SK-N-SH treated with all-trans-retinoic acid at 6 μM for 48 hours (cell line): ENCODE results near the gene CAND1.

Source experiments
- ARNTL ChIP-seq: fragments of 450-650 bp; formaldehyde crosslinking; IDR thresholded peaks from 2 replicates; pipeline ENCODE4 v1.5.0; 2020; ENCODE audit warnings: low read depth, mild to moderate bottlenecking, moderate library complexity, borderline replicate concordance
- CSDC2 ChIP-seq: fragments of 250-450 bp; sonication (Bioruptor Pico); IDR thresholded peaks from 2 replicates; pipeline ENCODE4 v1.5.0; 2020; ENCODE audit warnings: mild to moderate bottlenecking, moderate library complexity
- ESRRG ChIP-seq: fragments of 250-450 bp; sonication (Bioruptor Pico); IDR thresholded peaks from 2 replicates; pipeline ENCODE4 v1.6.1; 2021; ENCODE audit warnings: mild to moderate bottlenecking
- GLIS3 ChIP-seq: fragments of 250-450 bp; sonication (Bioruptor Pico); IDR thresholded peaks from 2 replicates; pipeline ENCODE4 v1.5.0; 2020; ENCODE audit warnings: mild to moderate bottlenecking, moderate library complexity
- ISL1 ChIP-seq: fragments of 250-450 bp; sonication (Bioruptor Pico); IDR thresholded peaks from 2 replicates; pipeline ENCODE4 v2.1.2; 2022; ENCODE audit warnings: mild to moderate bottlenecking, moderate library complexity
- OSR1 ChIP-seq: fragments of 250-450 bp; sonication (Bioruptor Pico); IDR thresholded peaks from 2 replicates; pipeline ENCODE4 v1.8.0; 2022; ENCODE audit warnings: moderate library complexity, mild to moderate bottlenecking, inconsistent platforms
- PATZ1 ChIP-seq: fragments of 250-450 bp; sonication (Bioruptor Pico); IDR thresholded peaks from 2 replicates; pipeline ENCODE4 v1.8.0; 2020; ENCODE audit warnings: mild to moderate bottlenecking, moderate library complexity, borderline replicate concordance
- PPARA ChIP-seq: fragments of 250-450 bp; sonication (Bioruptor Pico); IDR thresholded peaks from 2 replicates; pipeline ENCODE4 v1.5.0; 2020; ENCODE audit warnings: mild to moderate bottlenecking, borderline replicate concordance
- RARB ChIP-seq: fragments of 250-450 bp; sonication (Bioruptor Pico); IDR thresholded peaks from 2 replicates; pipeline ENCODE4 v1.8.0; 2021; ENCODE audit warnings: mild to moderate bottlenecking, moderate library complexity
- SNAI2 ChIP-seq: fragments of 250-450 bp; sonication (Bioruptor Pico); IDR thresholded peaks from 2 replicates; pipeline ENCODE4 v1.5.0; 2020; ENCODE audit warnings: mild to moderate bottlenecking, moderate library complexity
- ZC3H10 ChIP-seq: fragments of 250-450 bp; sonication (Bioruptor Pico); IDR thresholded peaks from 2 replicates; pipeline ENCODE4 v1.5.1; 2021; ENCODE audit warnings: mild to moderate bottlenecking, moderate library complexity
- ZNF70 ChIP-seq: fragments of 450-650 bp; formaldehyde crosslinking; IDR thresholded peaks from 2 replicates; pipeline ENCODE4 v1.5.0; 2020; ENCODE audit warnings: mild to moderate bottlenecking, moderate library complexity
- ZNF8 ChIP-seq: fragments of 450-650 bp; formaldehyde crosslinking; IDR thresholded peaks from 2 replicates; pipeline ENCODE4 v1.5.0; 2020; ENCODE audit warnings: mild to moderate bottlenecking, moderate library complexity

- no peak for TF ChIP-seq SNAI2 (CRISPR knock-in tag)
- no peak for TF ChIP-seq ISL1
- TF ChIP-seq ZNF70 (CRISPR knock-in tag) = no peak
- no peak for TF ChIP-seq PPARA (CRISPR knock-in tag)
- TF ChIP-seq CSDC2 (CRISPR knock-in tag) = no peak
- TF ChIP-seq ZC3H10 = no peak
- TF ChIP-seq PATZ1 (CRISPR knock-in tag) = no peak
- no peak for TF ChIP-seq RARB
- TF ChIP-seq OSR1 (CRISPR knock-in tag) = no peak
- TF ChIP-seq GLIS3 (CRISPR knock-in tag) = no peak
- TF ChIP-seq ZNF8 = no peak
- no peak for TF ChIP-seq ESRRG (CRISPR knock-in tag)
- no peak for TF ChIP-seq ARNTL (CRISPR knock-in tag)
Measured at GRCh38 chr12:67320614-67321295, 51.6 kb downstream of the CAND1 start.
